Measurements from ENCODE around the gene SYNDIG1.

The SYNDIG1 gene

DNA sequence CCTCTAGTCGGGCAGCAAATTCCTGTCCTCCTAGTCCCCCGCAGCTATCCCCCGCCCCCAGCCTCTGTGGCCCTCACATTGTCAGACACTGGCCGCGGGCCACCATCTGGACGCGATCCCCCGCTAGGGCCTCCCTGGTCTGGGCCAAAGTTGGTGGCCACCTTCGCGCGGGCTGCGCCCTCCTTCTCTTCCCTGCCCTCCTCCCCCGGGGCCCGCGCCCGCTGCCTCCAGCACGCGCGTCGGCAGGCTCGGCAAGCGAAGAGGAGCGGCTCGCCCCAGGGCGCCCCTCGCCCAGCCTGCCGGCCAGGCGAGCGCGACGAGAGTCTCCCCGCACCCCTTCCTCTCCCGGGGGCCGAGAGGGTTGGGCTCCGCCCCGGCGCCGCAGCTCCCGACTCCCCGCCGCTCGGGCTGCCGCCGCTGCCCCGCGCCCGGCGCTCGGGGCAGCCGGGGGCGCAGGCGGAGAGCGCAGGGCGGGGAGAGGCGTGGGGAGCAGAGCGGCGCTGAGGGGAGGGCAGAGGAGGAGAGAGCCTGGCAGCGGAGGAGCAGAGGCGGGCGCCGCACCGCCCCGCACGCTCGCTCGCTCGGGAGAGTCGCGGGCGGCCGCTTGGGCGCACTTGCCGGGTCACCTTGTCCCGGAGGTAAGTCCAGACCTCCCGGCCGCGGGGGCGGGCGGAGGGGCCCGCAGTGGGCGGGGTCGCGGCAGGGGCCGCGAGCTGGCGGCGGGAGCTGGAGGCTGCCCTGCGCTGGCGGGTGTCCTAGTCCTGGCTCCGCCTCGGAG is at the start of gene SYNDIG1:
Gene SYNDIG1, plus strand, starts transcription at position 514 of the 778 bp plus-strand sequence. CDS start 73,469 bp downstream, outside the sequence.
- DNase-seq (ENCODE audit: low read depth): no peak

DNA sequence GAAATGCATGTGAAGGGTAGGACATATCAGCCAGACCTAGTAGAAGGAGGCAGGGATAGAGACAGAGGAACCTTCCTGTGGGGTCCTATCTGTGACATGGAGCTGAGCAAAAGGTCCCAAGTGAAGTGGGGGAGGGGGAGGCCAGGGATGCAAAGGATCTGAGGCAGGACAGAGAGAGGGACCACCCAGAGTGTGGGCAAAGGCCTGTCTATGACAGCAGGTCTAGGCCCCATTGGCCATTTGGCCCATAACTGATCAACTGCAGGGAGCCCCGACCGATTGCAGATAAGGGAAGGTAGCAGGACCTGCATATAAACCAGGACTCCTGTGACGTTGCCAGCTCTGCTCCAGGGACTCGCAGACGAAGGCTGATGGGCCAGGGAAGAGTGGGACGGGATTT is 49.6 kb upstream of the SYNDIG1 start:
- no peak for DNase-seq (ENCODE audit: low read depth)

DNA sequence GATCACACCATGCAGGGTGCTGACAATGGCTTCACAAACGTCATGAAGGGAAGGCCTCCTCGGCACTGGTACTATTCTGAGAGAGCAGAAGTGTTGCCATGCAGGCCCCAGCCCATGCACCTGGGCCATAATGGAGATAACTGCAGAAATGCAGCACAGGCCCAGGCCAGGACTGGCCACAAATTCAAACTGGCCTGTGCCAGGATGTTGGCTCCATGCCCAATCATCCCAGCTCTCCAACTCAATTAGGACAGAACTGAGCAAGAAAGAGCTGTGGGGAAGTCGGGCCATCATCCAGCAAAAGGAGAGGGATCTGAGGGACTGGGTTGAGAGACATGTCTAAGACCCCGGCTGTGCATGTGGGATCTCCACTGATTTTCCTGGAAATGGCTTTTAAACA is 48.9 kb upstream of the SYNDIG1 start:
- DNase-seq (ENCODE audit: low read depth): no peak

- DNase-seq (ENCODE audit: low read depth): no peak
Measured at GRCh38 chr20:24421071-24421470, 48.4 kb upstream of the SYNDIG1 start.

GRCh38 chr20:24422091-24422760 is 47.2 kb upstream of the SYNDIG1 start:
- no peak for DNase-seq (ENCODE audit: low read depth)

GRCh38 chr20:24423390-24424313 is 45.8 kb upstream of the SYNDIG1 start:
- DNase-seq (ENCODE audit: low read depth): no peak

DNA sequence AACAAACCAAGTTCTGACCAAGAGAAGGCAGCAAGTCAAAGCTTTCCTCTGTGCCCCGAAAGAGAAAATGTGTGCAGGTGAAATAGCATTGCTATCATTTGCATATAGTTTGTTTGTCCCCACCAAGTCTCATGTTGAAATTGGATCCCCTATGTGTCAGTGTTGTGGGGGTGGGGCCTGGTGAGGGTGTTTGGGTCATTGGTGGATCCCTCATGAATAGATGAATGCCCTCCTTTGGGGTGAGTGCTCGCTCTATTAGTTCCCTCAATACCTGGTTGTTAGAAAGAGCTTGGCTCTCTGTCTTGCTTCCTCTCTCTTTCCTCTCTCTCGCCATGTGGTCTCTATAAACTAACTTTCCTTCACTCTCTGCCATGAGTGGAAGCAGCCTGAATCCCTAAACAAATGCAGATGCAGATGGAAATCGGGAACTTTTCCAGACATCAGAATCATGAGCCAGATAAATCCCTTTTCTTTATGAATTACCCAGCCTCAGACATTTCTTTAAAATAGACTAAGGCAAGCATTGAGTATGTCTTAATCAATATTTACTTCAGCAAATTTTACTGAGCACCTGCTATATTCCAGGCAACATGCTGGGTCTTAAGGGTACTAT is 43.8 kb upstream of the SYNDIG1 start:
- DNase-seq (ENCODE audit: low read depth): no peak

- no peak for DNase-seq (ENCODE audit: low read depth)
Measured at GRCh38 chr20:24431279-24432045, 38.0 kb upstream of the SYNDIG1 start.

GRCh38 chr20:24432046-24432442 is 37.4 kb upstream of the SYNDIG1 start:
- DNase-seq (ENCODE audit: low read depth): no peak

GRCh38 chr20:24436160-24436559 is 33.3 kb upstream of the SYNDIG1 start:
- no peak for DNase-seq (ENCODE audit: low read depth)

- no peak for DNase-seq (ENCODE audit: low read depth)
Measured at GRCh38 chr20:24437196-24438082, 32.0 kb upstream of the SYNDIG1 start.

GRCh38 chr20:24438331-24438730 is 31.1 kb upstream of the SYNDIG1 start:
- DNase-seq (ENCODE audit: low read depth): no peak

GRCh38 chr20:24439737-24440387 is 29.6 kb upstream of the SYNDIG1 start:
- DNase-seq (ENCODE audit: low read depth): no peak

- no peak for DNase-seq (ENCODE audit: low read depth)
Measured at GRCh38 chr20:24441661-24442060, 27.8 kb upstream of the SYNDIG1 start.

DNA sequence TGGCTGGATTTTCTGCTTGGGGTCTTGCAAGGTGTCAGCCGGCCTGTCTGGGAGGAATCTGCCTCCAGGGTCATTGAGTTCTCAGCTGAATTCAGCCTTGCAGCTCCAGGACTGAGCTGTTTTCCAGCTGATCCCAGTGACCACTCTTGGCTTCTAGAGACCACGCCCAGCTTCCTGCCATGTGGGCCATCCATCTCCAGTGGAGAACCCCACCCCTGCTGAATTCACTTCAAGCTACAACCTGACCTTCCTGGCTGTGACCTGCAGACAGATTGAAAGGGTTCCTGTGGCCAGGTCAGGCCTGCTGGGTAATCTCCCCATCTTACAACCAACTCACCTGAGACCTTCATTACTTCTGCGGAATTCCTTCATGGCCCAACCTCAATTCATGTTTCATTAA is 26.5 kb upstream of the SYNDIG1 start:
- no peak for DNase-seq (ENCODE audit: low read depth)

GRCh38 chr20:24443436-24443835 is 26.0 kb upstream of the SYNDIG1 start:
- no peak for DNase-seq (ENCODE audit: low read depth)

DNA sequence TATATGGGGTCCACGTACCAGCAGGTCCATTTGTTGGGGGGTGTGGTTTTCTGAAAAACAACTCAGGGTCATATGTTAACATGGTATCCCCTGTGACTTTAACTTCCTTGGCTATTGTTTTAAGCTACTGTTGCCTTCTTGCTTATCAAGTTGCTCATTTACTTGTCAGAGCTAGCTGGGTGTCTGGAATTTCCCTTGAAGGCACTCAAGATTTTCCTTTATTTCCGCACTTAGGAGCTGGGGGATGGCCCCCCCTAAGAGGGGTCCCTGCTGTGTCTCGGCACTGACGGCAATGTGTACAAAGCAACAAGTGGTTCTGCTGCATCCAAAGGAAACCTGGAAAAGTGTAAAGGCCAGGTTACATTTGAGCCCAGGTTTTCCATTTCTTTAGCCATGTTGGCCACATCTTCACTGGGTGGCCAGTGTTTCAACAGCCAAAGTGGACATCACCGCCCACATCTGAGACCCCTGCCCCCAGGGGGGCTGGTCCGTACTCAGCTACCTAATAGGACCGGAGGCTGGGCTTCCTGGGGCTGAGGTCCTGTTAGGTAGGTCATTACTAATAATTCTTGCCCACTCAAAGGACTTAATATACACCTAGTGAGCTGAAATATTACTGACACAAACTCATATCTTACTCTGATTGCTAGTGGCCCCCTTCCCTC is 24.8 kb upstream of the SYNDIG1 start:
- DNase-seq (ENCODE audit: low read depth): no peak

DNA sequence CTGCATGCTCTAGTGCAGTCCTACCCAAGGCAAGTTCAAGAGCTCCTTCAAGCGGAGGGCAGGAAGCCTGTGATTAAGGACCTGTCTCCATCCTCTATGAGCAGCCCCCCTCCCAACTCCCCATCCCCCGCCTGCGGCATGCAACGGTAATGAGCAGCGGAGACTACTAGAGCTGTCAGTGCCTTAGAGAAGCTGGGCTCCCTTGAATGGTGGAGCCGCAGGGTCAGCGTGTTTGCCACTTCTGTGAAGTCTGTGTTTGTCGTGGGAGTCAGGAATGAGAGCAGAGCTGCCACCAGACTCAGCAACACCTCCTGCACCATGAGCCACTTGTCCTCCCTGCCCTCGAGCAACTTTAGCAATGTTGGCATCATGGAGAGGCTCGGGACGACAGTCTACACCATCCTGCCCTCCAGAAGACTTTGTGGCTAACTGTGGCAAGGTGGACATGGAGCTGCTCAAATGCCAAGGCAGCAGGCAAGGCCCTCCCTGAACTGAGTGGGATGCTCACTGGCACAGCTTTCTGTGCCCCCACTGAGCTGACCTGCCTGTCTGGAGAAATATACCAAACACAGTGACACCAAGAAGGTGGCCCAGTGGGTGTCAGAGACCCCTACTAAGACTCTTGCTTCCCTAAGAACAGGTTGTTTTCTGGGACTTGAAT is 23.8 kb upstream of the SYNDIG1 start:
- no peak for DNase-seq (ENCODE audit: low read depth)

GRCh38 chr20:24446811-24447210 is 22.6 kb upstream of the SYNDIG1 start:
- DNase-seq (ENCODE audit: low read depth): no peak

Measured in fibroblast of the conjunctiva (primary cell).